ENCODE data around the gene RNF144A.

The RNF144A gene

DNA sequence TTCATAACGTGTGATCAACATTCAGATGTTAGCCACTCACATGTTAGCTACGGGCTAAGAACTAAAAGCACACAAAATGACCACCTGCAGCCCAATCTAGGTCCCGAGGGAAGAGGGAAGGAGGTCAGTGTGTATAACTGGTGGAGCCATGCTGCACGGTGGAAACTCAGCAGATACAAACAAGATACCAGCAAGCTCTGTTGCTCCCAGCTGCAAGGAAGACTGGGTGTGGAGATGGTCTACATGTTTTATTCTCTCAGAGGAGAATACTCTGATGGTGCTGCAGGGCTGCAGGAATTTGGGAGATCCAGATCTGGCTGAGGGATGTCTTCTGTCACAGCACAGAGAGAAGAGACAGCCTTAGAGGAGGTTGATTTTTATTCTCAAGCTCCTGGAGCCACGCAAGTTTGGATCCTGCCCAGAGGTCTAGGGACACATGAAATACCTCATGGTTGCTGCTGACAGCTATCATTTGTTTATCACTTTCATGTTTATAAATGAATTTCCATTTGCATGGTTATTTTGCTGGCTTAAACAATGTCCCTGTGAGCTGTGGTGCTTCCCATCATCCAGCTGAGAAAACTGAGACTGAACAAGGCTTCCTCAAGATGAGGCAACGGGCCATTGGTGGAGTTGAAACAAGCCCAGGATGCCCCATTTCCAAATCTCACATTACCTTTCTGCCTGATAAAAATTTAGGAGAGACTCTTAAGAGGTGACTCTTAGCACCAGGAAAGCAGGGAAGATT is 30.9 kb downstream of the RNF144A start:
- no peak for DNase-seq (ENCODE audit: low spot score)

GRCh38 chr2:6948677-6949351 is 31.6 kb downstream of the RNF144A start:
- DNase-seq (ENCODE audit: low spot score): no peak

DNA sequence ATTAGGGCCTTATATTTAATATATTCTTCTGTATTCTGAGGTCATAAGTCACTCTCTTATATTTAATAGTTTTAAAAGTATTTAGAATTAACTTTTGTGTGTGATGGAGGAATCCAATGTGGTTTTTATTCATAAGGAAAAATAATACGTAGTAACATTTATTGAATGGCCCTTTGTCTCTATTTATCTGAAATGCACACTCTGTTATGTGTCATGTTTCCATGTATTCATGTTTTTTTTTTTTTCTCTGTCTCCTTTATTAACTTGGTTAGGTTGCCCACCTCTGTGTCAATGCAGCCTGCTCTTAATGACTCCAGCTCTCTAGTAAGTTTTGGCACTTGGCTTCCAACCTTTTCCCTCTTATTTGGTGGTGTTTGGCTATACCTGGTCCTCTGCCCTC is 33.8 kb downstream of the RNF144A start:
- DNase-seq (ENCODE audit: low spot score): no peak

DNA sequence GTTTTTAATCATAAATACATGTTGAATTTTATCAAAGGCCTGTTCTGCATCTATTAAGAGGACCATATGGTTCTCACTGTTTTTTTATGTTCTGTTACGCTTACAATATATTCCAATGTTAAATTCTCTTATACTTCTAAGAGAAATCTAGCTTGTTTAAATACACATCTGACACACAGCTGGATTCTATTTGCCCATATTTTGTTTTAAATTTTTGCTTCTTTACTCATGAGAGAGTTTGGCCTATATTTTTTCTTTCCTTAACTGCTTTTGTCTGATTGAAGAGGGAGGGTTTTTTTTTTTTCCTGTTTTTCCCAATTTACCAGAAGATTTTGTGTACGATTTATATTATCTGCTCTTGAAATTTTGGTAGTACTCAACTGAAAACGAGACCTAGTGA is 34.9 kb downstream of the RNF144A start:
- DNase-seq (ENCODE audit: low spot score): no peak

DNA sequence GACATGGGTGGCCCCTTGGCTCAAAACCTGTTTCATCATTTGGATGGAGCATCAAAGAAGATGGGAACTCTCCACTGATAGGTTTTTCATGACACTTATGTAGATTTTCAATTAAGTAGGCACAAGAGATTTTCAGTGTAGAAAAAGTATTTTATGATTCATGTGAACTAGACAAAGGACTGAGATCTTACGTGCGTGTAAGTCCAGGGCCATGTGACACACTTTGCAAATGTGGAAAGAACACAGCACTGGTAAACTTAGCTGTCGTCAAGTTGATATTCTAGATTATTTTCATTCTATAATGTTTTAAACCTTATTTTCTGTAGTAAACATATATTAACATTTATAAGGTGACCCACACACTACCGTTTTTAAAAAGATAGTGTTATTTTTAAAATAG is 37.4 kb downstream of the RNF144A start:
- DNase-seq (ENCODE audit: low spot score): no peak

DNA sequence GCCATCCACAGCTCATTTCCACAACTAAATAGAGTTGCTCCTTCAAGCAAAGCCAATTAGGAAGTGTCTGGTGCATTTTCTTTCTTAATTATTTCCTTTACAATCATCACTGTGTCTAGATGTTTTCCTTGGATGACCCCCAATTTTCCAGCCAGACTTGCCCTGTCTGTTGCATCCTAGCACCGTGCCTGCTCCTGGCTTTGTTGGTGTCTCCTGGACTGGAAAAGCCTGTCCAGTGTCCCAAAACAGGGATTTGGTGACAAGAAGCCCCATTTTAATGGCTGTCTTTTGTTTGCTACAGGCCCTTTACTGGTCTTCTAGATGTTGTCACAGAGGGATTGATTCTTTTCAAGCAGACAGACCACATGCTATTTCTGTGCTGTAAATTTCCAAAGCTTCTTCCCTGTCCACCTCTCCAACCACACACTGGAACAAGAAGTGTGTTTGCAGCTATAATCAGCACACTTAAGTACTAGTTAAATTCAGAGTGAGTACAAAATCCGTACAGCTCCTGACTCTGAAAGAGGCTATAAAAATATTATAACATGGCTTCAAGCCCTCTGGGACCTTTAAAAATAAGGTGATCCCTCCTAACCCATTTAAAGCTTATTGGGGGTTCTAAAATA is 38.4 kb downstream of the RNF144A start:
- no peak for DNase-seq (ENCODE audit: low spot score)

DNA sequence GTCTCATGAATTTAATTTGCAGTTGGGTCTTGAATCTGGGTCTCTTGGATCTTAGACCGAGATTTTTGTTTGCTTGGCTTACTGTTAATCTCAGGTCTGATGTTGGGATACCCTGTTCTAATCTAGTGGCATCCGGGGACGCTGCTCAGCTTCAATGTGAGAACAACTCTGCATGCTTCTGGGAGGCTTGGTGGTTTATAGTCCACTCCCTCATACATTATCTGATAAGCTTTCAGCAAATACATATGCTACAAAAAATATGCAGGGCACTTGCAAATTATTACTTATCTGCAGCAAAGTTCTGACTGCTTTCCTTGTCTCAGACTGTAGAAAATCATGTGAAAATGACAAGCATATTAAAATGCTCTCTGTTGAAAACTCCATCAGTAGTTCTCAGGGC is 39.4 kb downstream of the RNF144A start:
- DNase-seq (ENCODE audit: low spot score): no peak

DNA sequence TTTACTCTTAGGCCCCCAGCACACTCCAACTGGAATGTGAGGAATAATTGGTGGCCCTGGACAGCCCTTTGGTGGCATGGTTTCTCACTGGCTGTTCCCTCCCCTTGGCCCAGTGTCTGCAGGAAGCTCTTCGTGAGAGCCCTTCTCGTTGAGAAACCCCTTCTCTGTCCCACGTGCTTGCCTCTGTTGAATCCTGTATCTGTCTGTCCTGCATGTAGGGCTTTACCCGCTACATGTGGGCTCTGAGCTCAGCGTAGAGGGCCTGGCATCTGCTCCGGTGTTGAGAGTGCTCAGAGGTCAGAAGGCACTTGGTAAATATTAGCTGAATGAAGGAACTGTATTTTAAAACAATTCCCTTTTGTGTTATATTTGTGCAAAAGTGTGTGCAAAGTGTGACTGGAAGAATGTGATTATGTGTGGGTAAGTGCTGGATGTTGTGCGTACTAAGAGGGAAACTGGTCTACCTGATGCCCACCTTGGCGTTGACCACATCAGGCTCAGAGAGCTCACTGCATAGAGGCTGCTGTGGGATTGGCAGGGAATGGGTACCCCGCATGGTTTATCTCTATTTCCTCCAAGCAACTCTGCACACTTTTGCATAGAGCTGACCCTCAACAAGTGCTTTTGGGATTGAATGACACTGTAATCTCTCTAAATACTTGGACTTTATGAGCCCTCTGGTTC is 40.0 kb downstream of the RNF144A start:
- DNase-seq (ENCODE audit: low spot score): no peak

- DNase-seq (ENCODE audit: low spot score): no peak
These were observed 40.9 kb downstream of the RNF144A start for GRCh38 chr2:6957910-6958615.

GRCh38 chr2:6958616-6959235 is 41.5 kb downstream of the RNF144A start:
- DNase-seq (ENCODE audit: low spot score): no peak

- DNase-seq (ENCODE audit: low spot score): no peak
These were observed 42.5 kb downstream of the RNF144A start for GRCh38 chr2:6959751-6960150.

DNA sequence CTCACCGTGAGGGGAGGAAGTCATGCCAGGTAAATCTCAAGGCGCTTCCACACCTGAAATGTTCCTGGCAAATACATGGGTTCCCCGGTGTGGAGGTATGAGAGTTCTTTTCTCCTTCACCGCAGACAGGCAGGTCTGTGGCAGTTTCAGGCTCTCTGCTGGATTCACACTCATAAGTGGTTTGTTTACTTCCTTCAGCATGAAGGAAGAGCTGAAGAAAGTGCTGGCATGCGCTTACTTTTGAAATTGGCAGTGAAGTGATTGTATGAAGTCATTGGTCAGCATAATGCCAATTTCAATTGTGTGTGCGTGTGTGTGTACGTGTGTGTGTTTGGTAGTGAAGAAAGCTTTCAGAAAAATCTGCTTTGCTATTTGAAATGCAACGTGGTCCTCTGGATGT is 43.4 kb downstream of the RNF144A start:
- DNase-seq (ENCODE audit: low spot score): peak; percentile 45

- DNase-seq (ENCODE audit: low spot score): no peak
These were observed 46.5 kb downstream of the RNF144A start for GRCh38 chr2:6963727-6964126.

DNA sequence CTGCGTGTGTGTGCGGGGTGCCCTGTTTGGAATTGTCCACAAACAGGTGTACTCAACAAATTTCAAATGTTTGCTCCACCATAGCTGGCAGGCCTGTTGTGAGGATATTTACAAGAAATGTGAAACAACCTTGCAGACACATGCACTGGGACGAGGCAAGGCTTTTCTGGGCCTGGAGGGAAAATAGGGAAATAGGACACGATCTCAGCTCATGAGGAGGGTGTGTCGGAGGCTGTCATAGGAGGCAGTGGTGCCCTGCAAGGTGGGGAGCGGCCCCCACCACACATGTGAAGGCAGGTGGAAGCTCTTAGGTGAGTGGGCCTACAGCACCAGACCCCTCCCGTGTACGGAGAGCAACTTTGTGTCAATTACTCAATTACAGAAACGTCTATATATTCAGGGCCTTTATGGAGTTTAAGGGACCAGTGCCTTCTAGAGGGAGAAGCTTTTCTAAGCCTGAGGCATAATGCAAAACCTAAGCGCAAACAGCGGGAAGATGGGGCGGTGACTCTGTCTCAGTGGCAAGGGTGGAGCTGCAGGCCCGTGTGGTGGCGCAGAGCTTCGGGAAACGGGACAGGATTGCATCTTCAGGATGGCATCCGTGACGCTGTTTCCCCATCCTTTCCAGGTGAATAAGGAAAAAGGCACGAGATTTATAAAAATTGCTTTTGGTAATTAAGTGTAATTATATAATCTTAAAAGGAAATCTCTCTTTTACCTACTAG is 48.0 kb downstream of the RNF144A start:
- no peak for DNase-seq (ENCODE audit: low spot score)

GRCh38 chr2:6966446-6966940 is 49.3 kb downstream of the RNF144A start:
- no peak for DNase-seq (ENCODE audit: low spot score)

DNA sequence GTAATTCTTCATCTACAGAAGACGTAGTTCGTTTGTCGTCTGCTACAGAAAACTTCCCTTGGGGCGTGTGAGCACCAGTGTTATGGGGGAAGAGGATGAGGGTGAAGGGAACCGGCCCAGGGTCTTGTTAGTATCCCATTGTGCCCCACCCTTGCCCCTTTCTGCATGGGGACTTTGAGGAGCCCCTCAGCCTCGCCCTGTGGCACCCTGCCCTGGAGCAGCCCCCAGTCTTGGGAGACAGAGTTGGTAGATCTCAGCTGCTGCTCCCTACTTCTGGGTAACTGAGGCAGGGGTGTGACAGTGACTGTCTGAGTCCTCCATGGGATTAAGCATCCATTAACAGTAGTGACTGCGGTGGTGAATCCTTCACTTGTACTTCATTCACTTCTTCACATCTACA is 50.1 kb downstream of the RNF144A start:
- no peak for DNase-seq (ENCODE audit: low spot score)

DNA sequence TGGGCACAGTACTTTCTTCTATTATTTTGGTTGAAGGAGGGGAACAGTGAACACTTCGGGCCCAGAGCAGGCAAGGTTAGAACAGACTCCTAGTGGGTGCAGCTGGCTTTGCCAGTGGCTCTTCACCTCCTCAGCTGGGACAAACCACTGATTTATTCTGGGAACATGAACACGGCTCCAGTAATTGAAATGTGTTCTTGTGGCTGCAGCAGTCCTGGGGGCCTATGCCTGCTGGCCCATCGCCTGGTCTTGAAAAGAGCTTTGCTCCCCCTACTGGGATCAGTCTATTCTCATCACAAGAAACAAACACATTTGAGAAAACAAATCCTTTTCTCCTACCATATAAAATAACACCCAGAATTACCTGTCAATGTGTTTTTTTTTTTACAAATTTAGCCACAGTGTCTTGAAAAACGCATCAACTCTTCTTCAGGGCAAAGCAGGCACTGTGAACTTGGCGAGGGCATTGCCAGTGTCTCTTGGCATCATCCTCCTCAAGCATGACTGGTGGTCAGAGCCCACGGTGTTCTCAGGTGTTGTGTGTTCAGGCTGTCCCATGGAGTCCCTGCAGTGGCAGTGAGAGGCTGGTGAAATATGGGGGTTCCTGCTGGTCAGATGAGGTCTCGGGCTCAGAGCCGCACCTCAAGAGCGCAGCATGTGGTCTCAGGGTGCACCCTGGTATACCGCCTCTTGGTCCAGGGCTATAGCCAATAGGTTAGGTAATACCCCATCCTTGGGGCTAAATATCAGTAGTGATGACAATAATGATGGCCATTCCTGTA is 51.3 kb downstream of the RNF144A start:
- no peak for DNase-seq (ENCODE audit: low spot score)

GRCh38 chr2:6970551-6970950 is 53.3 kb downstream of the RNF144A start:
- DNase-seq (ENCODE audit: low spot score): no peak

GRCh38 chr2:6970976-6971480 is 53.8 kb downstream of the RNF144A start:
- no peak for DNase-seq (ENCODE audit: low spot score)

GRCh38 chr2:6971502-6971901 is 54.3 kb downstream of the RNF144A start:
- DNase-seq (ENCODE audit: low spot score): no peak

Measured in AG08395 (cell line).